SK-N-SH treated with all-trans-retinoic acid at 6 μM for 48 hours (cell line): ENCODE measurements around the gene ZCCHC14.
"Not testable (repeated sequence)": the region's sequence is repeated elsewhere in the genome, so short reads cannot be mapped to it uniquely, and the experiment has no call there.

ENCODE experiments used
- ATAC-seq: fragments of 200-7000 bp; cut with Tn5 transposase; 3 replicates; pipeline ENCODE4 v1.9.1; 2020; ENCODE audit warnings: mild to moderate bottlenecking, moderate library complexity
- ARNTL ChIP-seq: fragments of 450-650 bp; formaldehyde crosslinking; IDR thresholded peaks from 2 replicates; pipeline ENCODE4 v1.5.0; 2020; ENCODE audit warnings: low read depth, mild to moderate bottlenecking, moderate library complexity, borderline replicate concordance
- BACH2 ChIP-seq: fragments of 250-450 bp; sonication (Bioruptor Pico); IDR thresholded peaks from 2 replicates; pipeline ENCODE4 v1.9.0; 2021; ENCODE audit warnings: mild to moderate bottlenecking, borderline replicate concordance
- CREB5 ChIP-seq: fragments of 250-450 bp; sonication (Bioruptor Pico); IDR thresholded peaks from 2 replicates; pipeline ENCODE4 v1.5.1; 2020; ENCODE audit warnings: low read depth, mild to moderate bottlenecking, moderate library complexity
- CSDC2 ChIP-seq: fragments of 250-450 bp; sonication (Bioruptor Pico); IDR thresholded peaks from 2 replicates; pipeline ENCODE4 v1.5.0; 2020; ENCODE audit warnings: mild to moderate bottlenecking, moderate library complexity
- ESRRG ChIP-seq: fragments of 250-450 bp; sonication (Bioruptor Pico); IDR thresholded peaks from 2 replicates; pipeline ENCODE4 v1.6.1; 2021; ENCODE audit warnings: mild to moderate bottlenecking
- OSR1 ChIP-seq: fragments of 250-450 bp; sonication (Bioruptor Pico); IDR thresholded peaks from 2 replicates; pipeline ENCODE4 v1.8.0; 2022; ENCODE audit warnings: moderate library complexity, mild to moderate bottlenecking, inconsistent platforms
- PATZ1 ChIP-seq: fragments of 250-450 bp; sonication (Bioruptor Pico); IDR thresholded peaks from 2 replicates; pipeline ENCODE4 v1.8.0; 2020; ENCODE audit warnings: mild to moderate bottlenecking, moderate library complexity, borderline replicate concordance
- POU6F1 ChIP-seq: fragments of 250-450 bp; sonication (Bioruptor Pico); IDR thresholded peaks from 2 replicates; pipeline ENCODE4 v1.8.0; 2021; ENCODE audit warnings: low read depth, mild to moderate bottlenecking, moderate library complexity, borderline replicate concordance
- PPARA ChIP-seq: fragments of 250-450 bp; sonication (Bioruptor Pico); IDR thresholded peaks from 2 replicates; pipeline ENCODE4 v1.5.0; 2020; ENCODE audit warnings: mild to moderate bottlenecking, borderline replicate concordance
- RARB ChIP-seq: fragments of 250-450 bp; sonication (Bioruptor Pico); IDR thresholded peaks from 2 replicates; pipeline ENCODE4 v1.8.0; 2021; ENCODE audit warnings: mild to moderate bottlenecking, moderate library complexity
- TCF4 ChIP-seq: fragments of 250-450 bp; sonication (Bioruptor Pico); IDR thresholded peaks from 2 replicates; pipeline ENCODE4 v1.8.0; 2021; ENCODE audit warnings: mild to moderate bottlenecking, moderate library complexity, borderline replicate concordance
- TOX ChIP-seq: fragments of 250-450 bp; sonication (Bioruptor Pico); IDR thresholded peaks from 2 replicates; pipeline ENCODE4 v1.8.0; 2021; ENCODE audit warnings: mild to moderate bottlenecking, moderate library complexity, borderline replicate concordance
- ZC3H10 ChIP-seq: fragments of 250-450 bp; sonication (Bioruptor Pico); IDR thresholded peaks from 2 replicates; pipeline ENCODE4 v1.5.1; 2021; ENCODE audit warnings: mild to moderate bottlenecking, moderate library complexity
- ZFP3 ChIP-seq: fragments of 250-450 bp; sonication (Bioruptor Pico); IDR thresholded peaks from 2 replicates; pipeline ENCODE4 v1.5.0; 2020; ENCODE audit warnings: mild to moderate bottlenecking, moderate library complexity
- ZNF565 ChIP-seq: fragments of 450-650 bp; formaldehyde crosslinking; conservative IDR thresholded peaks from 2 replicates; pipeline ENCODE4 v1.5.0; 2020; ENCODE audit warnings: low read depth, mild to moderate bottlenecking, moderate library complexity
- ZNF70 ChIP-seq: fragments of 450-650 bp; formaldehyde crosslinking; IDR thresholded peaks from 2 replicates; pipeline ENCODE4 v1.5.0; 2020; ENCODE audit warnings: mild to moderate bottlenecking, moderate library complexity
- ZNF8 ChIP-seq: fragments of 450-650 bp; formaldehyde crosslinking; IDR thresholded peaks from 2 replicates; pipeline ENCODE4 v1.5.0; 2020; ENCODE audit warnings: mild to moderate bottlenecking, moderate library complexity

The ZCCHC14 gene

GRCh38 chr16:87498324-87499188 is 5.7 kb upstream of the ZCCHC14 start (continued):
- no peak for TF ChIP-seq PATZ1 (CRISPR knock-in tag)
- no peak for TF ChIP-seq OSR1 (CRISPR knock-in tag)
- TF ChIP-seq ARNTL (CRISPR knock-in tag) = no peak

- ATAC-seq = not testable (repeated sequence)
These were observed 5.0 kb upstream of the ZCCHC14 start for GRCh38 chr16:87497767-87498290.

- ATAC-seq = not testable (repeated sequence)
These were observed 4.4 kb upstream of the ZCCHC14 start for GRCh38 chr16:87497023-87497766.

- TF ChIP-seq TOX (CRISPR knock-in tag) (no peak), ZNF8 (no peak), CSDC2 (CRISPR knock-in tag) (no peak), ZNF565 (CRISPR knock-in tag) (no peak), PPARA (CRISPR knock-in tag) (no peak), POU6F1 (no peak), TCF4 (CRISPR knock-in tag) (no peak), RARB (CRISPR knock-in tag) (no peak), ZC3H10 (CRISPR knock-in tag) (no peak), PATZ1 (CRISPR knock-in tag) (no peak), CREB5 (CRISPR knock-in tag) (no peak), BACH2 (CRISPR knock-in tag) (no peak), ESRRG (CRISPR knock-in tag) (no peak), ZNF70 (CRISPR knock-in tag) (no peak), ZFP3 (CRISPR knock-in tag) (no peak), OSR1 (CRISPR knock-in tag) (no peak)
- ATAC-seq = no peak
These were observed 3.6 kb upstream of the ZCCHC14 start for GRCh38 chr16:87496447-87496801.
